Activated T-cell treated with anti-CD3 and anti-CD28 coated beads for 48 hours (primary cell): ENCODE measurements around the gene ARL5A.
A peak's percentile ranks its signal among the peaks of the same experiment; 100 is the strongest.

Experiments
- DNase-seq: peaks from one replicate; pipeline ENCODE4 v3.0.0-alpha.2; 2020; ENCODE audit warnings: low read depth

ARL5A gene

GRCh38 chr2:151766437-151767153 lies 61.6 kb downstream of the ARL5A start:
- DNase-seq = peak; percentile 12

- DNase-seq = no peak
Observed at GRCh38 chr2:151765760-151766410, 62.3 kb downstream of the ARL5A start.

GRCh38 chr2:151762694-151763093 lies 65.5 kb downstream of the ARL5A start:
- DNase-seq = no peak

- DNase-seq = no peak
Observed at GRCh38 chr2:151761687-151762086, 66.5 kb downstream of the ARL5A start.

GRCh38 chr2:151761193-151761592 lies 67.0 kb downstream of the ARL5A start:
- DNase-seq = no peak

- no peak for DNase-seq
Observed at GRCh38 chr2:151760139-151760650, 68.0 kb downstream of the ARL5A start.

GRCh38 chr2:151758744-151759143 lies 69.5 kb downstream of the ARL5A start:
- DNase-seq = no peak

- DNase-seq = no peak
Observed at GRCh38 chr2:151757861-151758260, 70.4 kb downstream of the ARL5A start.

GRCh38 chr2:151756820-151757219 lies 71.4 kb downstream of the ARL5A start:
- DNase-seq = no peak

GRCh38 chr2:151754253-151754897 lies 73.8 kb downstream of the ARL5A start:
- DNase-seq = no peak

- DNase-seq = no peak
Observed at GRCh38 chr2:151753540-151753939, 74.7 kb downstream of the ARL5A start.
